ENCODE results near the gene TEX10. TPM values are rescaled to one million over a fixed set of nuclear protein-coding genes. Genes with fewer than 3 reads are reported as not detected.
A peak's percentile ranks its signal among the peaks of the same experiment; 100 is the strongest.

TEX10 gene
- total RNA-seq (2016; rRNA removed; fragmentation: Illumina TruSeq; extraction: Trizol) (38.7 and 50.2 TPM in 2 replicates), polyA plus RNA-seq (2011; rRNA removed) (13.5 and 18.1 TPM in 2 replicates), polyA minus RNA-seq (2011; rRNA and poly(A)+ RNA removed; ENCODE audit: low replicate concordance) (14.4 and 24.2 TPM in 2 replicates), Bru-seq, nascent RNA (percentile 93 among the genes with signal in this experiment), BruChase-seq, experiment 1, labeled RNA remaining after a 6-hour chase (percentile 89 among the genes with signal in this experiment), BruChase-seq, experiment 2, labeled RNA remaining after a 2-hour chase (percentile 92 among the genes with signal in this experiment)
- total RNA-seq (2016; cell fraction: cytosol; rRNA removed; fragmentation: Illumina TruSeq; extraction: Trizol; ENCODE audit: low read depth): 14.0 and 19.4 TPM in 2 replicates
- total RNA-seq (2016; cell fraction: insoluble cytoplasmic fraction; rRNA removed; fragmentation: Illumina TruSeq; extraction: Trizol): 38.8 and 49.0 TPM in 2 replicates
- 23.9 and 33.2 TPM in 2 replicates for total RNA-seq (2016; cell fraction: membrane; rRNA removed; fragmentation: Illumina TruSeq; extraction: Trizol)
- total RNA-seq (2016; cell fraction: nucleus; rRNA removed; fragmentation: Illumina TruSeq; extraction: Trizol): 39.3 and 43.5 TPM in 2 replicates
- 8.0 and 11.3 TPM in 2 replicates for polyA plus RNA-seq (2011; cell fraction: cytosol; rRNA removed)
- 14.7 and 17.6 TPM in 2 replicates for polyA plus RNA-seq (2011; cell fraction: nucleus; rRNA removed)
- 13.9 and 16.3 TPM in 2 replicates for polyA plus RNA-seq (2012)
- polyA plus RNA-seq (2016; cell fraction: cytosol; fragmentation: Illumina TruSeq; extraction: Trizol; ENCODE audit: low read depth): 1.5 and 1.8 TPM in 2 replicates
- 28.6 and 28.7 TPM in 2 replicates for polyA plus RNA-seq (2016; cell fraction: insoluble cytoplasmic fraction; fragmentation: Illumina TruSeq; extraction: Trizol; ENCODE audit: low read depth)
- polyA plus RNA-seq (2016; cell fraction: membrane; fragmentation: Illumina TruSeq; extraction: Trizol; ENCODE audit: low read depth): 2.3 and 3.2 TPM in 2 replicates
- 28.1 and 32.8 TPM in 2 replicates for polyA plus RNA-seq (2016; cell fraction: nucleus; fragmentation: Illumina TruSeq; extraction: Trizol; ENCODE audit: insufficient read depth, low read depth)
- polyA minus RNA-seq (2011; cell fraction: cytosol; rRNA and poly(A)+ RNA removed): 12.3 and 12.7 TPM in 2 replicates
- 70.5 and 70.8 TPM in 2 replicates for polyA minus RNA-seq (2011; cell fraction: nucleus; rRNA and poly(A)+ RNA removed)
- long read RNA-seq, experiment 1, transcript TEX10-201 (15 exons, 3,074 nt): major isoform, 15 of 25 reads
- long read RNA-seq, experiment 1, partial matches to known transcripts: 4 of 25 reads
- long read RNA-seq, experiment 1, other reads (novel, unspliced or antisense): 6 of 25 reads
- long read RNA-seq, experiment 2, full-length matches to known transcripts: 20 of 52 reads
- long read RNA-seq, experiment 2, partial matches to known transcripts: 22 of 52 reads
- long read RNA-seq, experiment 2, other reads (novel, unspliced or antisense): 10 of 52 reads

- Histone ChIP-seq H3K4me3 (replicated peaks in 1 of 3; ENCODE audit: insufficient read depth in 1 of 3, low read depth in 2 of 3, low read length in 3 of 3) (peak within 1 kb of the TSS; percentile 86 to 94 (median 88)), H3K27me3 (ENCODE audit: control insufficient read depth in 1 of 2, insufficient read depth in 2 of 2, low read length in 2 of 2) (no peaks in the 10 kb centered on the region; a peak in 1 of 5 replicates), H4K20me1 (ENCODE audit: insufficient read depth, low read length) (peaks cover 31% of the 10 kb centered on the region), H3K4me1 (ENCODE audit: insufficient read depth, low read length) (peaks cover 57% of the 10 kb centered on the region), H3K27ac (ENCODE audit: extremely low read length, insufficient read depth, low read length) (peak within 1 kb of the TSS; percentile 85), H3K9ac (ENCODE audit: insufficient read depth, low read depth, low read length) (peak within 1 kb of the TSS; percentile 90), H3K4me2 (ENCODE audit: low read depth, low read length) (peak within 1 kb of the TSS; percentile 95), H2AFZ (ENCODE audit: low read length) (peak within 1 kb of the TSS; percentile 81), H3K9me3 (ENCODE audit: low read length) (0 out of 2 replicates have a peak, but pooled peaks cover 4% of the 10 kb centered on the region), H3K36me3 (replicated peaks in 1 of 2; ENCODE audit: control insufficient read depth in 1 of 2, insufficient read depth in 2 of 2, low read length in 2 of 2) (peaks cover 2 to 7% of the 10 kb centered on the region in 2 experiments; a peak in 4 of 5 replicates), H3K79me2 (ENCODE audit: insufficient read depth, low read length) (peaks cover 54% of the 10 kb centered on the region)
- peak; percentile 75 for DNase-seq (ENCODE audit: low spot score)
- WGBS (ENCODE audit: low lambda C conversion rate): 0% methylated on average over 13 of the region's 53 CpGs
- BruUV-seq (replicated peaks): no TSS peak
- intact Hi-C loops (cut with micrococcal nuclease; ENCODE audit: unreplicated experiment) (loop anchor here (5.0 kb wide), 2 partner anchors 59 to 74 kb away; partner anchors contain the start of gene MSANTD3), in situ Hi-C loops (cut with HindIII; ENCODE audit: extremely low pct_ligation_motif_present, low pct_unique_long_range_greater_than_20kb) (loop anchor here (5.0 kb wide), 1 partner anchor 74 kb away; the partner anchor contains the start of gene MSANTD3)
- POLR2A ChIA-PET: interaction anchor here (0.6 to 3.7 kb wide), 9 partner anchors 9 to 113 kb away, joined by 3 to 12 read pairs (median 4); partner anchors contain the start of gene MSANTD3
- CTCF ChIA-PET (ENCODE audit: low intra/inter-chr PET ratio, low total read pairs): no interaction called here
- FAIRE-seq: peak; percentile 37
- peak; percentile 91 for ATAC-seq
- peak; percentile 53 for TF ChIP-seq ZNF564 (CRISPR knock-in tag; IDR thresholded peaks at IDR 0.05)
- no peak for TF ChIP-seq FOSL1 (CRISPR knock-in tag; IDR thresholded peaks at IDR 0.05; ENCODE audit: borderline replicate concordance)
- TF ChIP-seq, protein P1, sequence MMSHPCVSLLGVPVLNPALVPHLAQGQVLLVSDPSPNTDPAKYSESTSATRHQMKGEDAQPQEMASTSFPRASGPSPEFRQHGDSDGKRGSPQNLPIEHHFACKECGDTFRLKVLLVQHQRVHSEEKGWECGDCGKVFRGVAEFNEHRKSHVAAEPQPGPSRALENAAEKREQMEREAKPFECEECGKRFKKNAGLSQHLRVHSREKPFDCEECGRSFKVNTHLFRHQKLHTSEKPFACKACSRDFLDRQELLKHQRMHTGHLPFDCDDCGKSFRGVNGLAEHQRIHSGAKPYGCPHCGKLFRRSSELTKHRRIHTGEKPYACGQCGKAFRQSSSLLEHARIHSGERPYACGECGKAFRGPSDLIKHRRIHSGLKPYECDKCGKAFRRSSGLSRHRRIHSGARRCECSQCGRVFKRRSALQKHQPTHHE (CRISPR knock-in tag; IDR thresholded peaks at IDR 0.05; ENCODE audit: borderline replicate concordance): peak; percentile 94
- no peak; the same call in none of the 2 replicates for TF ChIP-seq MED13 (CRISPR knock-in tag; IDR thresholded peaks at IDR 0.05)
- TF ChIP-seq THYN1 (CRISPR knock-in tag; IDR thresholded peaks at IDR 0.05; ENCODE audit: borderline replicate concordance, low read depth): no peak
- no peak for TF ChIP-seq CREM (IDR thresholded peaks at IDR 0.05)
- TF ChIP-seq CREM (CRISPR knock-in tag; IDR thresholded peaks at IDR 0.05): no peak
- 0 out of 2 replicates have a peak, but pooled peaks have one; percentile 38 for TF ChIP-seq ZNF629 (CRISPR knock-in tag; conservative IDR thresholded peaks at IDR 0.05)
- peak; percentile 83 for TF ChIP-seq ERF (CRISPR knock-in tag; IDR thresholded peaks at IDR 0.05)
- TF ChIP-seq GTF2F1 (IDR thresholded peaks at IDR 0.05; ENCODE audit: low read length): 0 out of 2 replicates have a peak, but pooled peaks have one; percentile 36
- peak; percentile 95 for TF ChIP-seq DMAP1 (CRISPR knock-in tag; IDR thresholded peaks at IDR 0.05)
- peak; percentile 94 for TF ChIP-seq ZFY (CRISPR knock-in tag; IDR thresholded peaks at IDR 0.05)
- TF ChIP-seq ZBTB7B (CRISPR knock-in tag; IDR thresholded peaks at IDR 0.05): peak; percentile 96
- peak; percentile 74; the same call in 1 of the 2 replicates for TF ChIP-seq SALL2 (CRISPR knock-in tag; IDR thresholded peaks at IDR 0.05)
- TF ChIP-seq XBP1 (CRISPR knock-in tag; IDR thresholded peaks at IDR 0.05): no peak
- TF ChIP-seq ZNF552 (CRISPR knock-in tag; IDR thresholded peaks at IDR 0.05; ENCODE audit: borderline replicate concordance): peak; percentile 72; the same call in 1 of the 2 replicates
- TF ChIP-seq ZSCAN22 (CRISPR knock-in tag; IDR thresholded peaks at IDR 0.05): peak; percentile 44; the same call in 1 of the 2 replicates
- no peak for TF ChIP-seq EP300 (IDR thresholded peaks at IDR 0.05; ENCODE audit: low read depth in 2 of 2, low read length in 2 of 2)
- peak; percentile 75 for TF ChIP-seq EP300 (CRISPR knock-in tag; IDR thresholded peaks at IDR 0.05; ENCODE audit: borderline replicate concordance)
Observed at GRCh38 chr9:100352727-100353505, at the start of gene TEX10. Gene TEX10 (minus strand): TSS chr9:100352942. CDS start chr9:100349363, 3,579 bp downstream.
